ENCODE data around the gene MYG1. TPM values are rescaled to one million over a fixed set of nuclear protein-coding genes. Genes with fewer than 3 reads are reported as not detected.

MYG1 gene
- total and polyA plus RNA-seq, 2 of the 13 experiments (the other 11 are each of a cell fraction or from before 2014, with no cell fraction given): 38.6 to 58.0 TPM

DNA sequence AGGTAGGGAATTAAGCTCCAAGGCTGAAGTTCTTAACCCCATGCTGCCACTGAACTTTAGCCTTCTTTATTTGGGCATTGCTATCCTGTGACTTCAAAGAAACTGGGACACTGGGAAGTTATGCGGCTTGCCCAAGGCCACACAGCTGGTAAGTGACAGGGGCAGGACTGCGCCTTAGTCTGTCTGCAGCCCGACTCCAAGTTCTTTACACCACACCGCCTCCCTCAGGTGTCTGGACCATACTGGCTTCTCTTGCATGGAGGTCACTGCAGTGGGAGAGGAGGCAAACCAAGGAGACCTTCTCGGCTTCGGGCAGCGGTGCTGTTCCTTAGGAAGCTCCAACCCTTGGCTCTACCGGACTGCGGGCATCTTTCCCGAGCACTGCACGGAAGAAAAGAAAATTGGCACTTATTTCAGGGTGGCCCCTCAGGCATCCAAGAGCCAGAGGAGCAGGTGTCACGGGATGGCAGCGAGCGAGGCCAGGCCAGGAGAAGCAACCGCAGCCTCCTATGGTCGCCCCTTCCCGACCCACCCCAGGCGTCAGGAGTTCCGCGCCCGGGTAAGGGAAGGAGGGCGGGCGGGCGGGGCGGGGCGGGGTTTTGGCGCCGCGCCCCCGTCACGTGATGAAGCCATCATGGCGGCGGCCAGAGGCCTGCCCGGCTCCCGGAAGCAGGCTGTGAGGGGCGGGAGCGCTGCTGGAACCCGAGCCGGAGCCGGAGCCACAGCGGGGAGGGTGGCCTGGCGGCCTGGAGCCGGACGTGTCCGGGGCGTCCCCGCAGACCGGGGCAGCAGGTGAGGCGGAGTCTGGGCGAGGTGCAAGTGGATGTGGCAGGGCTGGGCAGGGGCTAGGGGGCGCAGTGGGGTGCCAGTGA lies 47.8 kb upstream of the MYG1 start (continued):
- TF ChIP-seq, protein P1, sequence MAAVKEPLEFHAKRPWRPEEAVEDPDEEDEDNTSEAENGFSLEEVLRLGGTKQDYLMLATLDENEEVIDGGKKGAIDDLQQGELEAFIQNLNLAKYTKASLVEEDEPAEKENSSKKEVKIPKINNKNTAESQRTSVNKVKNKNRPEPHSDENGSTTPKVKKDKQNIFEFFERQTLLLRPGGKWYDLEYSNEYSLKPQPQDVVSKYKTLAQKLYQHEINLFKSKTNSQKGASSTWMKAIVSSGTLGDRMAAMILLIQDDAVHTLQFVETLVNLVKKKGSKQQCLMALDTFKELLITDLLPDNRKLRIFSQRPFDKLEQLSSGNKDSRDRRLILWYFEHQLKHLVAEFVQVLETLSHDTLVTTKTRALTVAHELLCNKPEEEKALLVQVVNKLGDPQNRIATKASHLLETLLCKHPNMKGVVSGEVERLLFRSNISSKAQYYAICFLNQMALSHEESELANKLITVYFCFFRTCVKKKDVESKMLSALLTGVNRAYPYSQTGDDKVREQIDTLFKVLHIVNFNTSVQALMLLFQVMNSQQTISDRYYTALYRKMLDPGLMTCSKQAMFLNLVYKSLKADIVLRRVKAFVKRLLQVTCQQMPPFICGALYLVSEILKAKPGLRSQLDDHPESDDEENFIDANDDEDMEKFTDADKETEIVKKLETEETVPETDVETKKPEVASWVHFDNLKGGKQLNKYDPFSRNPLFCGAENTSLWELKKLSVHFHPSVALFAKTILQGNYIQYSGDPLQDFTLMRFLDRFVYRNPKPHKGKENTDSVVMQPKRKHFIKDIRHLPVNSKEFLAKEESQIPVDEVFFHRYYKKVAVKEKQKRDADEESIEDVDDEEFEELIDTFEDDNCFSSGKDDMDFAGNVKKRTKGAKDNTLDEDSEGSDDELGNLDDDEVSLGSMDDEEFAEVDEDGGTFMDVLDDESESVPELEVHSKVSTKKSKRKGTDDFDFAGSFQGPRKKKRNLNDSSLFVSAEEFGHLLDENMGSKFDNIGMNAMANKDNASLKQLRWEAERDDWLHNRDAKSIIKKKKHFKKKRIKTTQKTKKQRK (IDR thresholded peaks at IDR 0.05; ENCODE audit: low read length): no peak
- peak; percentile 89 for TF ChIP-seq GATAD1 (CRISPR knock-in tag; IDR thresholded peaks at IDR 0.05)
- TF ChIP-seq ZBTB8A (CRISPR knock-in tag; IDR thresholded peaks at IDR 0.05; ENCODE audit: borderline replicate concordance, low read depth): no peak
- TF ChIP-seq, protein P2, sequence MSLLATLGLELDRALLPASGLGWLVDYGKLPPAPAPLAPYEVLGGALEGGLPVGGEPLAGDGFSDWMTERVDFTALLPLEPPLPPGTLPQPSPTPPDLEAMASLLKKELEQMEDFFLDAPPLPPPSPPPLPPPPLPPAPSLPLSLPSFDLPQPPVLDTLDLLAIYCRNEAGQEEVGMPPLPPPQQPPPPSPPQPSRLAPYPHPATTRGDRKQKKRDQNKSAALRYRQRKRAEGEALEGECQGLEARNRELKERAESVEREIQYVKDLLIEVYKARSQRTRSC (CRISPR knock-in tag; IDR thresholded peaks at IDR 0.05; ENCODE audit: low read depth): no peak
- peak; percentile 45; the same call in 1 of the 2 replicates for TF ChIP-seq ZNF263 (CRISPR knock-in tag; IDR thresholded peaks at IDR 0.05)
- TF ChIP-seq SOX5 (CRISPR knock-in tag; IDR thresholded peaks at IDR 0.05; ENCODE audit: borderline replicate concordance): peak; percentile 21; the same call in 1 of the 2 replicates
- no peak for TF ChIP-seq JUN (CRISPR knock-in tag; IDR thresholded peaks at IDR 0.05)
- TF ChIP-seq ZNF253 (CRISPR knock-in tag; IDR thresholded peaks at IDR 0.05; ENCODE audit: borderline replicate concordance): no peak
- TF ChIP-seq TOPORS (CRISPR knock-in tag; IDR thresholded peaks at IDR 0.05): no peak
- TF ChIP-seq ZNF563 (CRISPR knock-in tag; IDR thresholded peaks at IDR 0.05): peak; percentile 42; the same call in 1 of the 2 replicates
- TF ChIP-seq FOXK1 (CRISPR knock-in tag; IDR thresholded peaks at IDR 0.05; ENCODE audit: borderline replicate concordance, low read depth): no peak
- TF ChIP-seq REXO4 (CRISPR knock-in tag; IDR thresholded peaks at IDR 0.05; ENCODE audit: borderline replicate concordance): no peak
- TF ChIP-seq ZNF101 (CRISPR knock-in tag; IDR thresholded peaks at IDR 0.05; ENCODE audit: borderline replicate concordance, low read depth): no peak
- no peak for TF ChIP-seq ZSCAN22 (CRISPR knock-in tag; IDR thresholded peaks at IDR 0.05)
- TF ChIP-seq MAFF (IDR thresholded peaks at IDR 0.05; ENCODE audit: low read depth, low read length): no peak
- TF ChIP-seq CSRNP2 (CRISPR knock-in tag; conservative IDR thresholded peaks at IDR 0.05; ENCODE audit: low read depth): no peak
- no peak for TF ChIP-seq ZFP62 (CRISPR knock-in tag; IDR thresholded peaks at IDR 0.05)
- no peak for TF ChIP-seq HES4 (CRISPR knock-in tag; IDR thresholded peaks at IDR 0.05; ENCODE audit: borderline replicate concordance)
- TF ChIP-seq RFXANK (CRISPR knock-in tag; IDR thresholded peaks at IDR 0.05): no peak
- no peak for TF ChIP-seq SRSF4 (IDR thresholded peaks at IDR 0.05; ENCODE audit: low read depth, low read length, poor library complexity, severe bottlenecking)
- peak; percentile 90 for TF ChIP-seq GABPB1 (CRISPR knock-in tag; IDR thresholded peaks at IDR 0.05)
- TF ChIP-seq SNAI1 (CRISPR knock-in tag; IDR thresholded peaks at IDR 0.05; ENCODE audit: borderline replicate concordance): 0 out of 2 replicates have a peak, but pooled peaks have one; percentile 24
- TF ChIP-seq ZNF256 (CRISPR knock-in tag; conservative IDR thresholded peaks at IDR 0.05): no peak; the same call in 1 of the 2 replicates
- TF ChIP-seq MXD3 (CRISPR knock-in tag; IDR thresholded peaks at IDR 0.05): 0 out of 2 replicates have a peak, but pooled peaks have one; percentile 32
- TF ChIP-seq CHCHD3 (CRISPR knock-in tag; IDR thresholded peaks at IDR 0.05): no peak

Data from HepG2 (cell line).